K562 (cell line): ENCODE data around the gene HOXD4. TPM values are rescaled to one million over a fixed set of nuclear protein-coding genes. Genes with fewer than 3 reads are reported as not detected.
A peak's percentile ranks its signal among the peaks of the same experiment; 100 is the strongest.

Experiments
- ARHGAP35 ChIP-seq: fragments of 450-650 bp; IDR thresholded peaks from 2 replicates; pipeline ENCODE4 v1.6.1; 2018; ENCODE audit not compliant: partially characterized antibody
- BMI1 ChIP-seq: fragments of 150-350 bp; IDR thresholded peaks from 2 replicates; pipeline ENCODE4 v1.6.1; 2014; ENCODE audit warnings: low read length
- CBFB ChIP-seq: sonication (generic); formaldehyde crosslinking; IDR thresholded peaks from 2 replicates; pipeline ENCODE4 v1.4.0; 2020; ENCODE audit warnings: mild to moderate bottlenecking, missing genetic modification reagents
- CCAR2 ChIP-seq: fragments of 200-400 bp; formaldehyde crosslinking; IDR thresholded peaks from 2 replicates; pipeline ENCODE4 v1.6.1; 2017; ENCODE audit warnings: mild to moderate bottlenecking, low read depth, low read length
- ESRRA ChIP-seq: fragments of 450-650 bp; IDR thresholded peaks from 2 replicates; pipeline ENCODE4 v1.6.1; 2014; ENCODE audit warnings: low read depth, mild to moderate bottlenecking, moderate library complexity, borderline replicate concordance
- KLF1 ChIP-seq: fragments of 450-650 bp; IDR thresholded peaks from 2 replicates; pipeline ENCODE4 v1.6.1; 2016; ENCODE audit warnings: missing genetic modification characterization, missing compliant biosample characterization
- NEUROD1 ChIP-seq: fragments of 150-350 bp; IDR thresholded peaks from 2 replicates; pipeline ENCODE4 v1.6.1; 2014; ENCODE audit warnings: borderline replicate concordance, low read length, low read depth; ENCODE audit not compliant: partially characterized antibody
- RFX1 ChIP-seq: fragments of 450-650 bp; IDR thresholded peaks from 2 replicates; pipeline ENCODE4 v1.6.1; 2016; ENCODE audit warnings: mild to moderate bottlenecking, moderate library complexity
- TARDBP ChIP-seq: fragments of 450-650 bp; IDR thresholded peaks from 2 replicates; pipeline ENCODE4 v1.6.1; 2016
- polyA plus RNA-seq, 8 experiments: library from polyadenylated mRNA; depleted of rRNA in 4 of 8; stranded (reverse) in 5 of 8; unstranded in 3 of 8; fragments of >200 nt; fragmentation: Nextera tagmentation in 2 of 8; fragmentation: Illumina TruSeq in 1 of 8; extraction: Ambion mirVana in 2 of 8; extraction: Trizol in 1 of 8; gene quantifications; 2 replicates each; pipeline versions ENCODE4 v1.2.1 to v1.2.3, GENCODE V29; 2011 to 2014; ENCODE audit warnings: inconsistent platforms in 1 of 8, missing spikeins in 1 of 8
- total RNA-seq, 7 experiments: library from RNA; depleted of rRNA in 6 of 7; stranded (reverse); fragments of >200 nt in 6 of 7; fragmentation: Illumina TruSeq in 2 of 7; extraction: Trizol in 2 of 7; gene quantifications; 2 replicates each; pipeline versions ENCODE4 v1.2.1 to v1.2.3, GENCODE V29; 2011 to 2021; ENCODE audit warnings: low replicate concordance in 1 of 7
- TF ChIP-seq, protein P1 (sequence below), 2 experiments: fragments of 450-650 bp in 1 of 2; sonication (generic) in 1 of 2; formaldehyde crosslinking in 1 of 2; IDR thresholded peaks; 2 replicates each; pipeline versions ENCODE4 v1.7.1 to v1.9.0; 2016 to 2022; ENCODE audit warnings: inconsistent platforms in 1 of 2, mild to moderate bottlenecking in 1 of 2, missing genetic modification reagents in 1 of 2
- TF ChIP-seq, protein P2 (sequence below): fragments of 450-650 bp; formaldehyde crosslinking; IDR thresholded peaks from 2 replicates; pipeline ENCODE4 v1.4.0; 2022; ENCODE audit warnings: missing genetic modification characterization
- TF ChIP-seq, protein P3 (sequence below): fragments of 250-450 bp; sonication (Bioruptor Pico); IDR thresholded peaks from 2 replicates; pipeline ENCODE4 v1.5.0; 2020; ENCODE audit warnings: mild to moderate bottlenecking, borderline replicate concordance

Gene HOXD4
- total and polyA plus RNA-seq, 9 of the 15 experiments (the other 6 are each of a cell fraction or from before 2014, with no cell fraction given), result not detected

DNA sequence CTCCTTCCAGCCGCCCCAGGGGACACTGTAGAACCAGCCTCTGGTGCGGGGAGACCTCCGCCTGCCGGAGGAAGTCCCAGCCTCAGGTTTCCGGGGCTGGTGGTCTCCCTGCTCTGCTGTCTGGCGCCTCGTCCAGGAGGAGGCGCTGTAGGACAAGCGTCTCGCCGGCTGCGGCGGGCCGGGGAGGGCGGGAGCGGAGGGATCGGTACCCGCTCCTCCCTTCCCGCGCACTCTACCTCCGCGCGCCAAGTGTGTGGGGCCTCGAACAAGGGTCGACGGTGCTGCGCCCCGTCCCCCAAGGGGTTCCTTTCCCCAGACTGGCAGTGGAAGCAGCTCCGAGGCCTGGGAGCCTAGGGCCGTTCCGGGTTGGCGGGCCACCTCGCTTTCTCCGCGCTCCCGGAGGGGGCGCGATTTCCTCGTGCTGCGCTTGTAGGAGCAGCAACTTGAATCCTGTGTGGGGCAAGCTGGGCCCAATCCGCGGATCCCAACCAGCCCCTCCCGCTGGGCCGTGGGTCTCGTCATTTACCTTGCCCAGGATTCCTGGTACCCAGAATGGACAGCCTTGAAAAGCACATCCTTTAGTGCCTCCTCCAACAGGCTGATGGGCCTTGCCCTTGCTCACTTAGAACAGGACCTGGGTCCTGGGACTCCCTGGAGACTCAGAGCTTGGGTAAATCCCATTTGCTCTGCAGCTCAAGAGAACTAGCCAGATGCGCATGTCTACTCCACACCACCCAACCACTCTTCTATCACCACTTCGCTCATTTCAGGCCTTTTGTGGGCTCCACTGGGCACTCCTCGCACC, 10.6 kb upstream of the HOXD4 start (continued):
- TF ChIP-seq, protein P1, sequence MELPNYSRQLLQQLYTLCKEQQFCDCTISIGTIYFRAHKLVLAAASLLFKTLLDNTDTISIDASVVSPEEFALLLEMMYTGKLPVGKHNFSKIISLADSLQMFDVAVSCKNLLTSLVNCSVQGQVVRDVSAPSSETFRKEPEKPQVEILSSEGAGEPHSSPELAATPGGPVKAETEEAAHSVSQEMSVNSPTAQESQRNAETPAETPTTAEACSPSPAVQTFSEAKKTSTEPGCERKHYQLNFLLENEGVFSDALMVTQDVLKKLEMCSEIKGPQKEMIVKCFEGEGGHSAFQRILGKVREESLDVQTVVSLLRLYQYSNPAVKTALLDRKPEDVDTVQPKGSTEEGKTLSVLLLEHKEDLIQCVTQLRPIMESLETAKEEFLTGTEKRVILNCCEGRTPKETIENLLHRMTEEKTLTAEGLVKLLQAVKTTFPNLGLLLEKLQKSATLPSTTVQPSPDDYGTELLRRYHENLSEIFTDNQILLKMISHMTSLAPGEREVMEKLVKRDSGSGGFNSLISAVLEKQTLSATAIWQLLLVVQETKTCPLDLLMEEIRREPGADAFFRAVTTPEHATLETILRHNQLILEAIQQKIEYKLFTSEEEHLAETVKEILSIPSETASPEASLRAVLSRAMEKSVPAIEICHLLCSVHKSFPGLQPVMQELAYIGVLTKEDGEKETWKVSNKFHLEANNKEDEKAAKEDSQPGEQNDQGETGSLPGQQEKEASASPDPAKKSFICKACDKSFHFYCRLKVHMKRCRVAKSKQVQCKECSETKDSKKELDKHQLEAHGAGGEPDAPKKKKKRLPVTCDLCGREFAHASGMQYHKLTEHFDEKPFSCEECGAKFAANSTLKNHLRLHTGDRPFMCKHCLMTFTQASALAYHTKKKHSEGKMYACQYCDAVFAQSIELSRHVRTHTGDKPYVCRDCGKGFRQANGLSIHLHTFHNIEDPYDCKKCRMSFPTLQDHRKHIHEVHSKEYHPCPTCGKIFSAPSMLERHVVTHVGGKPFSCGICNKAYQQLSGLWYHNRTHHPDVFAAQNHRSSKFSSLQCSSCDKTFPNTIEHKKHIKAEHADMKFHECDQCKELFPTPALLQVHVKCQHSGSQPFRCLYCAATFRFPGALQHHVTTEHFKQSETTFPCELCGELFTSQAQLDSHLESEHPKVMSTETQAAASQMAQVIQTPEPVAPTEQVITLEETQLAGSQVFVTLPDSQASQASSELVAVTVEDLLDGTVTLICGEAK (IDR thresholded peaks at IDR 0.05), result no peak
- TF ChIP-seq, protein P1 (CRISPR knock-in tag; IDR thresholded peaks at IDR 0.05), result no peak
- TF ChIP-seq ARHGAP35 (no peak), CBFB (CRISPR knock-in tag) (0 out of 2 replicates have a peak, but pooled peaks have one; percentile 51), ESRRA (0 out of 2 replicates have a peak, but pooled peaks have one; percentile 43), TARDBP (no peak), KLF1 (tag) (no peak), CCAR2 (no peak), RFX1 (no peak), BMI1 (peak; percentile 9; the same call in 1 of the 2 replicates), NEUROD1 (no peak)
- TF ChIP-seq, protein P2, sequence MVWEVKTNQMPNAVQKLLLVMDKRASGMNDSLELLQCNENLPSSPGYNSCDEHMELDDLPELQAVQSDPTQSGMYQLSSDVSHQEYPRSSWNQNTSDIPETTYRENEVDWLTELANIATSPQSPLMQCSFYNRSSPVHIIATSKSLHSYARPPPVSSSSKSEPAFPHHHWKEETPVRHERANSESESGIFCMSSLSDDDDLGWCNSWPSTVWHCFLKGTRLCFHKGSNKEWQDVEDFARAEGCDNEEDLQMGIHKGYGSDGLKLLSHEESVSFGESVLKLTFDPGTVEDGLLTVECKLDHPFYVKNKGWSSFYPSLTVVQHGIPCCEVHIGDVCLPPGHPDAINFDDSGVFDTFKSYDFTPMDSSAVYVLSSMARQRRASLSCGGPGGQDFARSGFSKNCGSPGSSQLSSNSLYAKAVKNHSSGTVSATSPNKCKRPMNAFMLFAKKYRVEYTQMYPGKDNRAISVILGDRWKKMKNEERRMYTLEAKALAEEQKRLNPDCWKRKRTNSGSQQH (CRISPR knock-in tag), result no peak
- TF ChIP-seq, protein P3, sequence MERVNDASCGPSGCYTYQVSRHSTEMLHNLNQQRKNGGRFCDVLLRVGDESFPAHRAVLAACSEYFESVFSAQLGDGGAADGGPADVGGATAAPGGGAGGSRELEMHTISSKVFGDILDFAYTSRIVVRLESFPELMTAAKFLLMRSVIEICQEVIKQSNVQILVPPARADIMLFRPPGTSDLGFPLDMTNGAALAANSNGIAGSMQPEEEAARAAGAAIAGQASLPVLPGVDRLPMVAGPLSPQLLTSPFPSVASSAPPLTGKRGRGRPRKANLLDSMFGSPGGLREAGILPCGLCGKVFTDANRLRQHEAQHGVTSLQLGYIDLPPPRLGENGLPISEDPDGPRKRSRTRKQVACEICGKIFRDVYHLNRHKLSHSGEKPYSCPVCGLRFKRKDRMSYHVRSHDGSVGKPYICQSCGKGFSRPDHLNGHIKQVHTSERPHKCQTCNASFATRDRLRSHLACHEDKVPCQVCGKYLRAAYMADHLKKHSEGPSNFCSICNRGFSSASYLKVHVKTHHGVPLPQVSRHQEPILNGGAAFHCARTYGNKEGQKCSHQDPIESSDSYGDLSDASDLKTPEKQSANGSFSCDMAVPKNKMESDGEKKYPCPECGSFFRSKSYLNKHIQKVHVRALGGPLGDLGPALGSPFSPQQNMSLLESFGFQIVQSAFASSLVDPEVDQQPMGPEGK (CRISPR knock-in tag), result no peak
